HepG2 (cell line): ENCODE results near the gene SRP14. TPM values are rescaled to one million over a fixed set of nuclear protein-coding genes. Genes with fewer than 3 reads are reported as not detected.

ENCODE experiments used
- ARNT2 ChIP-seq: sonication (generic); formaldehyde crosslinking; IDR thresholded peaks from 2 replicates; pipeline ENCODE4 v1.8.0; 2022; ENCODE audit warnings: mild to moderate bottlenecking, low read depth, missing genetic modification reagents, moderate library complexity
- CENPX ChIP-seq: sonication (generic); formaldehyde crosslinking; IDR thresholded peaks from 2 replicates; pipeline ENCODE4 v1.9.0; 2021; ENCODE audit warnings: mild to moderate bottlenecking, missing genetic modification reagents, moderate library complexity
- CTCF ChIP-seq: sonication (generic); formaldehyde crosslinking; IDR thresholded peaks from 2 replicates; pipeline ENCODE4 v1.5.0; 2020; ENCODE audit warnings: mild to moderate bottlenecking, missing genetic modification reagents, moderate library complexity
- IRF2 ChIP-seq: IDR thresholded peaks from 2 replicates; pipeline ENCODE4 v1.6.1; 2018; ENCODE audit warnings: missing genetic modification reagents, missing compliant biosample characterization
- KDM1A ChIP-seq: IDR thresholded peaks from 2 replicates; pipeline ENCODE4 v1.6.1; 2016; ENCODE audit warnings: missing compliant biosample characterization
- MLX ChIP-seq: IDR thresholded peaks from 2 replicates; pipeline ENCODE4 v1.6.1; 2016
- MTERF4 ChIP-seq: sonication (generic); formaldehyde crosslinking; IDR thresholded peaks from 2 replicates; pipeline ENCODE4 v1.8.0; 2023; ENCODE audit warnings: mild to moderate bottlenecking, missing genetic modification reagents
- PRMT3 ChIP-seq: sonication (generic); formaldehyde crosslinking; IDR thresholded peaks from 2 replicates; pipeline ENCODE4 v1.8.1; 2022; ENCODE audit warnings: low read depth, mild to moderate bottlenecking, moderate library complexity, missing genetic modification reagents, borderline replicate concordance
- RNF219 ChIP-seq: sonication (generic); formaldehyde crosslinking; IDR thresholded peaks from 2 replicates; pipeline ENCODE4 v1.5.0; 2020; ENCODE audit warnings: mild to moderate bottlenecking, missing genetic modification reagents
- THYN1 ChIP-seq: sonication (generic); formaldehyde crosslinking; IDR thresholded peaks from 2 replicates; pipeline ENCODE4 v1.8.1; 2023; ENCODE audit warnings: low read depth, mild to moderate bottlenecking, moderate library complexity, missing genetic modification reagents, borderline replicate concordance
- ZFAT ChIP-seq: sonication (generic); formaldehyde crosslinking; conservative IDR thresholded peaks from 2 replicates; pipeline ENCODE4 v1.8.1; 2023; ENCODE audit warnings: missing genetic modification reagents, inconsistent platforms
- ZMYM4 ChIP-seq: sonication (generic); formaldehyde crosslinking; IDR thresholded peaks from 2 replicates; pipeline ENCODE4 v1.8.1; 2023; ENCODE audit warnings: mild to moderate bottlenecking, missing genetic modification reagents
- ZNF136 ChIP-seq: sonication (generic); formaldehyde crosslinking; IDR thresholded peaks from 2 replicates; pipeline ENCODE4 v1.8.1; 2022; ENCODE audit warnings: low read depth, mild to moderate bottlenecking, moderate library complexity, missing genetic modification reagents
- ZNF441 ChIP-seq: sonication (generic); formaldehyde crosslinking; IDR thresholded peaks from 2 replicates; pipeline ENCODE4 v1.7.0; 2021; ENCODE audit warnings: missing genetic modification reagents, borderline replicate concordance
- ZNF564 ChIP-seq: sonication (generic); formaldehyde crosslinking; IDR thresholded peaks from 2 replicates; pipeline ENCODE4 v1.8.1; 2023; ENCODE audit warnings: mild to moderate bottlenecking, missing genetic modification reagents
- ZNF605 ChIP-seq: sonication (generic); formaldehyde crosslinking; IDR thresholded peaks from 2 replicates; pipeline ENCODE4 v1.8.0; 2022; ENCODE audit warnings: mild to moderate bottlenecking, missing genetic modification reagents
- ZNF670 ChIP-seq: sonication (generic); formaldehyde crosslinking; IDR thresholded peaks from 2 replicates; pipeline ENCODE4 v1.8.0; 2022; ENCODE audit warnings: mild to moderate bottlenecking, missing genetic modification reagents, borderline replicate concordance
- ZNF839 ChIP-seq: sonication (generic); formaldehyde crosslinking; IDR thresholded peaks from 2 replicates; pipeline ENCODE4 v1.4.0; 2020; ENCODE audit warnings: missing genetic modification reagents, mild to moderate bottlenecking, borderline replicate concordance
- polyA plus RNA-seq, 8 experiments: library from polyadenylated mRNA; depleted of rRNA in 3 of 8; stranded (reverse) in 7 of 8; unstranded in 1 of 8; fragments of >200 nt; fragmentation: Illumina TruSeq in 4 of 8; extraction: Trizol in 4 of 8; gene quantifications; 2 replicates each; pipeline versions ENCODE4 v1.2.1 to v1.2.3, GENCODE V29; 2011 to 2016; ENCODE audit warnings: low read depth in 4 of 8, missing spikeins in 1 of 8, mixed read lengths in 1 of 8; ENCODE audit not compliant: insufficient read depth in 1 of 8
- total RNA-seq, 5 experiments: library from RNA; depleted of rRNA; stranded (reverse); fragments of >200 nt; fragmentation: Illumina TruSeq; extraction: Trizol; gene quantifications; 2 replicates each; pipeline ENCODE4 v1.2.3, GENCODE V29; 2016; ENCODE audit warnings: low read depth in 1 of 5

The SRP14 gene
- total and polyA plus RNA-seq, 2 of the 13 experiments (the other 11 are each of a cell fraction or from before 2014, with no cell fraction given) = 208 to 356 TPM

- peak; percentile 79 for TF ChIP-seq MTERF4 (CRISPR knock-in tag)
- no peak for TF ChIP-seq RNF219 (CRISPR knock-in tag)
- no peak for TF ChIP-seq KDM1A (CRISPR knock-in tag)
- no peak for TF ChIP-seq ZFAT
- TF ChIP-seq ZNF839 = peak; percentile 78; the same call in 1 of the 2 replicates
- TF ChIP-seq ZNF564 (CRISPR knock-in tag) = peak; percentile 40; the same call in 1 of the 2 replicates
- TF ChIP-seq ZMYM4 = peak; percentile 27; the same call in 1 of the 2 replicates
- TF ChIP-seq ZNF605 (CRISPR knock-in tag) = peak; percentile 70; the same call in 1 of the 2 replicates
- peak; percentile 75; the same call in 1 of the 2 replicates for TF ChIP-seq ZNF441 (CRISPR knock-in tag)
- peak; percentile 43; the same call in 1 of the 2 replicates for TF ChIP-seq ZNF670 (CRISPR knock-in tag)
- TF ChIP-seq MLX (CRISPR knock-in tag) = no peak
- TF ChIP-seq ARNT2 (CRISPR knock-in tag) = peak; percentile 13; the same call in 1 of the 2 replicates
- no peak for TF ChIP-seq ZNF136 (CRISPR knock-in tag)
- no peak for TF ChIP-seq PRMT3 (CRISPR knock-in tag)
- TF ChIP-seq IRF2 (CRISPR knock-in tag) = peak; percentile 81; the same call in 1 of the 2 replicates
- no peak for TF ChIP-seq CENPX (CRISPR knock-in tag)
- peak; percentile 15 for TF ChIP-seq CTCF (CRISPR knock-in tag)
- no peak for TF ChIP-seq THYN1 (CRISPR knock-in tag)
These were observed at the start of gene SRP14 (continued) for GRCh38 chr15:40038638-40039543.
